T-cell (primary cell): ENCODE data around the gene MYO18B. TPM values are rescaled to one million over a fixed set of nuclear protein-coding genes. Genes with fewer than 3 reads are reported as not detected.

Experiments used
- ATAC-seq, 4 experiments: fragments of 200-7000 bp in 3 of 4; fragments of 150-1000 bp in 1 of 4; cut with Tn5 transposase; replicated peaks in 1 of 4; 1 replicate in 3 of 4; 2 replicates in 1 of 4; pipeline ENCODE4 v1.10.0; 2021; ENCODE audit warnings: moderate library complexity in 3 of 4, mild to moderate bottlenecking in 2 of 4, moderate number of reproducible peaks in 1 of 4
- CTCF ChIA-PET, 2 donors: fragments of 300-600 bp; sonication (Branson Sonifier 250); formaldehyde crosslinking; loops; one replicate each; lab custom pipeline; 2022; ENCODE audit warnings: antibody characterized with exemption in 2 of 2; lab: Charles Lee
- POLR2A ChIA-PET, 2 donors: fragments of 300-600 bp; sonication (Branson Sonifier 250); formaldehyde crosslinking; loops; one replicate each; lab custom pipeline; 2022; ENCODE audit warnings: antibody characterized with exemption in 2 of 2; lab: Charles Lee
- DNase-seq, 35 experiments: peaks; one replicate each; pipeline versions ENCODE4 v3.0.0 to v3.0.0-alpha.2; 2013 to 2023
- H3K27ac ChIP-seq: one replicate; pipeline ENCODE4 v1.5.1; 2013; ENCODE audit warnings: low read length
- H3K27me3 ChIP-seq, 2 experiments: replicated peaks in 1 of 2; 1 replicate in 1 of 2; 2 replicates in 1 of 2; pipeline versions ENCODE4 v1.6.1 to v1.7.0; 2013; ENCODE audit warnings: low read length in 1 of 2, mixed read lengths in 1 of 2; ENCODE audit not compliant: control insufficient read depth in 2 of 2, insufficient read depth in 2 of 2; ENCODE audit errors: extremely low read depth in 1 of 2
- H3K36me3 ChIP-seq, 2 donors: 1 replicate in 1 of 2; 2 replicates in 1 of 2; pipeline versions ENCODE4 v1.6.1 to v1.7.0; 2013; ENCODE audit warnings: low read length in 1 of 2; ENCODE audit not compliant: control insufficient read depth in 2 of 2, insufficient read depth in 1 of 2; ENCODE audit errors: extremely low read depth in 1 of 2
- H3K4me1 ChIP-seq, 2 experiments: 1 replicate in 1 of 2; 2 replicates in 1 of 2; pipeline versions ENCODE4 v1.6.1 to v1.7.0; 2013; ENCODE audit warnings: low read length in 2 of 2, mixed read lengths in 1 of 2; ENCODE audit not compliant: insufficient read depth in 2 of 2, control insufficient read depth in 1 of 2; ENCODE audit errors: extremely low read depth in 1 of 2
- H3K4me3 ChIP-seq, 2 donors: 1 replicate in 1 of 2; 2 replicates in 1 of 2; pipeline versions ENCODE4 v1.5.1 to v1.7.0; 2013; ENCODE audit warnings: mild to moderate bottlenecking in 2 of 2, low read length in 1 of 2, moderate library complexity in 1 of 2; ENCODE audit not compliant: control insufficient read depth in 1 of 2; ENCODE audit errors: extremely low read depth in 1 of 2
- H3K9me3 ChIP-seq: 2 replicates; pipeline ENCODE4 v1.7.0; 2013
- H3K27ac Mint-ChIP-seq, 2 donors: one replicate each; pipeline ENCODE4 v1.8.0; 2020 to 2021; ENCODE audit warnings: mild to moderate bottlenecking in 2 of 2, mixed read lengths in 2 of 2
- H3K27me3 Mint-ChIP-seq, 2 donors: one replicate each; pipeline ENCODE4 v1.8.0; 2021 to 2022; ENCODE audit warnings: mixed read lengths in 2 of 2
- H3K36me3 Mint-ChIP-seq: one replicate; pipeline ENCODE4 v1.8.0; 2021; ENCODE audit warnings: mixed read lengths
- H3K4me1 Mint-ChIP-seq, 3 donors: one replicate each; pipeline ENCODE4 v1.8.0; 2020 to 2022; ENCODE audit warnings: mixed read lengths in 3 of 3, mild to moderate bottlenecking in 1 of 3
- H3K4me3 Mint-ChIP-seq, 3 donors: one replicate each; pipeline ENCODE4 v1.8.0; 2020 to 2022; ENCODE audit warnings: mild to moderate bottlenecking in 3 of 3, mixed read lengths in 3 of 3, moderate library complexity in 3 of 3
- H3K9me3 Mint-ChIP-seq, 3 donors: one replicate each; pipeline ENCODE4 v1.8.0; 2020 to 2022; ENCODE audit warnings: mixed read lengths in 3 of 3
- WGBS: methylation state at CpG from one replicate; pipeline ENCODE4 v1.1.5; 2013; ENCODE audit warnings: missing lambda C conversion rate; ENCODE audit not compliant: insufficient coverage; 5-methylcytosine and 5-hydroxymethylcytosine counted together
- total RNA-seq, 35 experiments: library from RNA in 6 of 35; stranded (reverse) in 6 of 35; fragments of 120-200 nt in 1 of 35; gene quantifications; one replicate each; pipeline versions ENCODE4 v1.2.1 to v1.2.4 and lab custom pipeline; 2013 to 2026

Gene MYO18B
- total RNA-seq, 5 donors from 2014 or later (not counting 1 experiment from before 2014, with no cell fraction given) = 0.18 to 0.70 (median 0.26) TPM; not detected in 1

GRCh38 chr22:26031641-26032040, 289.7 kb downstream of the MYO18B start:
- H3K36me3 Mint-ChIP-seq = no peaks in the 10 kb centered on the region
- no peak overlapping the region for H3K27ac Mint-ChIP-seq
- Histone ChIP-seq H3K4me3 (no peak overlapping the region), H3K36me3 (no peaks in the 10 kb centered on the region), H3K9me3 (no peaks in the 10 kb centered on the region), H3K27me3 (peaks cover 0 to 1% of the 10 kb centered on the region in 2 experiments), H3K27ac (no peak overlapping the region), H3K4me1 (no peaks in the 10 kb centered on the region)
- no peak for DNase-seq
- ATAC-seq = no peak
- no CpG with 5 or more reads among the region's 6 CpGs for WGBS
- H3K4me1 Mint-ChIP-seq = no peaks in the 10 kb centered on the region
- ChIA-PET CTCF (no interaction called here), POLR2A (no interaction called here)
- no peak overlapping the region for H3K4me3 Mint-ChIP-seq
- peaks cover 0 to 10% (median 2%) of the 10 kb centered on the region in 3 donors for H3K9me3 Mint-ChIP-seq
- no peaks in the 10 kb centered on the region for H3K27me3 Mint-ChIP-seq

GRCh38 chr22:26033071-26033470, 291.1 kb downstream of the MYO18B start:
- no peak for DNase-seq

GRCh38 chr22:26033586-26033985, 291.6 kb downstream of the MYO18B start:
- ATAC-seq = no peak
- Mint-ChIP-seq H3K4me3 (no peak overlapping the region), H3K9me3 (peaks cover 0 to 10% (median 3%) of the 10 kb centered on the region in 3 donors), H3K27me3 (no peaks in the 10 kb centered on the region), H3K4me1 (no peaks in the 10 kb centered on the region), H3K36me3 (no peaks in the 10 kb centered on the region), H3K27ac (no peak overlapping the region)
- Histone ChIP-seq H3K27ac (no peak overlapping the region), H3K4me1 (no peaks in the 10 kb centered on the region), H3K4me3 (no peak overlapping the region), H3K9me3 (no peaks in the 10 kb centered on the region), H3K36me3 (no peaks in the 10 kb centered on the region), H3K27me3 (no peaks in the 10 kb centered on the region)
- CTCF ChIA-PET = no interaction called here
- no peak for DNase-seq
- POLR2A ChIA-PET = no interaction called here

More at GRCh38 chr22:26033071-26033470, 291.1 kb downstream of the MYO18B start:
- no peaks in the 10 kb centered on the region for H3K36me3 Mint-ChIP-seq
- H3K27ac ChIP-seq = no peak overlapping the region
- ChIA-PET POLR2A (no interaction called here), CTCF (no interaction called here)
- no peaks in the 10 kb centered on the region for H3K4me1 Mint-ChIP-seq
- no peaks in the 10 kb centered on the region for H3K4me1 ChIP-seq
- peaks cover 0 to 10% (median 3%) of the 10 kb centered on the region in 3 donors for H3K9me3 Mint-ChIP-seq
- no peak overlapping the region for H3K27ac Mint-ChIP-seq
- H3K27me3 Mint-ChIP-seq = no peaks in the 10 kb centered on the region
- no peaks in the 10 kb centered on the region for H3K27me3 ChIP-seq
- H3K36me3 ChIP-seq = no peaks in the 10 kb centered on the region
- no peak for ATAC-seq
- H3K9me3 ChIP-seq = no peaks in the 10 kb centered on the region
- H3K4me3 ChIP-seq = no peak overlapping the region
- 75% methylated on average over 2 of the region's 7 CpGs for WGBS
- H3K4me3 Mint-ChIP-seq = no peak overlapping the region

- no peaks in the 10 kb centered on the region for H3K9me3 ChIP-seq
- ATAC-seq (no peak), DNase-seq (no peak)
- H3K36me3 ChIP-seq = no peaks in the 10 kb centered on the region
- H3K4me1 ChIP-seq = no peaks in the 10 kb centered on the region
- ChIA-PET CTCF (no interaction called here), POLR2A (no interaction called here)
- H3K27me3 Mint-ChIP-seq = peaks cover 1 to 4% of the 10 kb centered on the region in 2 donors
- no peak overlapping the region for H3K4me3 Mint-ChIP-seq
- H3K27me3 ChIP-seq = no peaks in the 10 kb centered on the region
- no peaks in the 10 kb centered on the region for H3K4me1 Mint-ChIP-seq
- peaks cover 0 to 10% (median 3%) of the 10 kb centered on the region in 3 donors for H3K9me3 Mint-ChIP-seq
- H3K36me3 Mint-ChIP-seq = no peaks in the 10 kb centered on the region
- no peak overlapping the region for H3K27ac ChIP-seq
- H3K4me3 ChIP-seq = no peak overlapping the region
- H3K27ac Mint-ChIP-seq = no peak overlapping the region
- 100% methylated on average over 1 of the region's 3 CpGs for WGBS
Observed at GRCh38 chr22:26035523-26035922, 293.5 kb downstream of the MYO18B start.

- no peak overlapping the region for H3K27ac Mint-ChIP-seq
- Histone ChIP-seq H3K27me3 (peaks cover 0 to 7% of the 10 kb centered on the region in 2 experiments), H3K4me3 (no peak overlapping the region), H3K4me1 (no peaks in the 10 kb centered on the region), H3K36me3 (no peaks in the 10 kb centered on the region), H3K27ac (no peak overlapping the region), H3K9me3 (no peaks in the 10 kb centered on the region)
- H3K36me3 Mint-ChIP-seq = no peaks in the 10 kb centered on the region
- H3K27me3 Mint-ChIP-seq = peaks cover 1 to 5% of the 10 kb centered on the region in 2 donors
- 56% methylated on average over 1 of the region's 4 CpGs for WGBS
- no peak for DNase-seq
- CTCF ChIA-PET = no interaction called here
- H3K4me3 Mint-ChIP-seq = no peak overlapping the region
- H3K4me1 Mint-ChIP-seq = no peaks in the 10 kb centered on the region
- no peak for ATAC-seq
- POLR2A ChIA-PET = no interaction called here
- peaks cover 0 to 7% (median 3%) of the 10 kb centered on the region in 3 donors for H3K9me3 Mint-ChIP-seq
Observed at GRCh38 chr22:26038365-26038764, 296.4 kb downstream of the MYO18B start.

- 86% methylated on average over 3 of the region's 4 CpGs for WGBS
- no peak for DNase-seq
Observed at GRCh38 chr22:26041931-26042330, 299.9 kb downstream of the MYO18B start.

GRCh38 chr22:26043031-26043430, 301.0 kb downstream of the MYO18B start:
- Mint-ChIP-seq H3K4me3 (no peak overlapping the region), H3K27me3 (peaks cover 4 to 19% of the 10 kb centered on the region in 2 donors), H3K9me3 (no peaks in the 10 kb centered on the region), H3K4me1 (no peaks in the 10 kb centered on the region), H3K27ac (no peak overlapping the region), H3K36me3 (no peaks in the 10 kb centered on the region)
- Histone ChIP-seq H3K27me3 (peaks cover 0 to 10% of the 10 kb centered on the region in 2 experiments), H3K36me3 (no peaks in the 10 kb centered on the region), H3K4me3 (no peak overlapping the region), H3K27ac (no peak overlapping the region), H3K4me1 (no peaks in the 10 kb centered on the region), H3K9me3 (no peaks in the 10 kb centered on the region)
- DNase-seq (no peak), ATAC-seq (no peak)
- ChIA-PET POLR2A (no interaction called here), CTCF (no interaction called here)
- WGBS = no CpG with 5 or more reads among the region's 2 CpGs

More at GRCh38 chr22:26041931-26042330, 299.9 kb downstream of the MYO18B start:
- Histone ChIP-seq H3K4me1 (no peaks in the 10 kb centered on the region), H3K27ac (no peak overlapping the region), H3K27me3 (peaks cover 0 to 10% of the 10 kb centered on the region in 2 experiments), H3K36me3 (no peaks in the 10 kb centered on the region), H3K4me3 (no peak overlapping the region), H3K9me3 (no peaks in the 10 kb centered on the region)
- no peak overlapping the region for H3K27ac Mint-ChIP-seq
- H3K9me3 Mint-ChIP-seq = no peaks in the 10 kb centered on the region
- ChIA-PET CTCF (no interaction called here), POLR2A (no interaction called here)
- H3K4me1 Mint-ChIP-seq = no peaks in the 10 kb centered on the region
- ATAC-seq = no peak
- peaks cover 1 to 15% of the 10 kb centered on the region in 2 donors for H3K27me3 Mint-ChIP-seq
- H3K36me3 Mint-ChIP-seq = no peaks in the 10 kb centered on the region
- no peak overlapping the region for H3K4me3 Mint-ChIP-seq
